Lower leg skin (tissue), 3 donors: ENCODE results near the gene FCAR.
"Not testable (repeated sequence)": the region's sequence is repeated elsewhere in the genome, so short reads cannot be mapped to it uniquely, and the experiment has no call there.

Experiments
- CTCF ChIP-seq, 3 donors: fragments of 450-650 bp; IDR thresholded peaks; one replicate each; pipeline ENCODE4 v1.5.1; 2016; ENCODE audit warnings: antibody characterized with exemption in 3 of 3, mild to moderate bottlenecking in 3 of 3, moderate library complexity in 2 of 3
- POLR2A ChIP-seq, 2 donors: fragments of 450-650 bp; IDR thresholded peaks; one replicate each; pipeline ENCODE4 v1.6.1; 2016 to 2017; ENCODE audit warnings: antibody characterized with exemption in 2 of 2, mild to moderate bottlenecking in 1 of 2, moderate library complexity in 1 of 2

GRCh38 chr19:54824416-54824815 lies 49.6 kb upstream of the FCAR start:
- not testable (repeated sequence) for TF ChIP-seq CTCF, POLR2A (IDR thresholded peaks at IDR 0.05)
